Fibroblast of lung (primary cell): ENCODE data around the gene ZNF334. TPM values are rescaled to one million over a fixed set of nuclear protein-coding genes. Genes with fewer than 3 reads are reported as not detected.

Experiments used
- DNase-seq, 2 donors: peaks; one replicate each; pipeline versions ENCODE4 v3.0.0 to v3.0.0-alpha.2; 2010; ENCODE audit warnings: low read depth in 2 of 2
- H2AFZ ChIP-seq: 2 replicates; pipeline ENCODE4 v1.5.1; 2012; ENCODE audit warnings: low read length, control low read depth, inconsistent platforms
- H3K27ac ChIP-seq: 2 replicates; pipeline ENCODE4 v1.5.1; 2011; ENCODE audit warnings: low read length, control low read depth; ENCODE audit not compliant: insufficient read depth
- H3K27me3 ChIP-seq: 2 replicates; pipeline ENCODE4 v1.5.1; 2011; ENCODE audit warnings: mild to moderate bottlenecking, low read length; ENCODE audit not compliant: control insufficient read depth, insufficient read depth
- H3K36me3 ChIP-seq: 2 replicates; pipeline ENCODE4 v1.5.1; 2011; ENCODE audit warnings: low read length; ENCODE audit not compliant: control insufficient read depth, insufficient read depth
- H3K4me1 ChIP-seq: 2 replicates; pipeline ENCODE4 v1.5.1; 2011; ENCODE audit warnings: low read length; ENCODE audit not compliant: control insufficient read depth, insufficient read depth; ENCODE audit errors: extremely low read depth
- H3K4me2 ChIP-seq: 2 replicates; pipeline ENCODE4 v1.5.1; 2011; ENCODE audit warnings: low read length, control low read depth; ENCODE audit not compliant: insufficient read depth; ENCODE audit errors: extremely low read depth
- H3K4me3 ChIP-seq, 4 experiments: fragments of 200-600 bp in 1 of 4; sonication (generic) in 1 of 4; replicated peaks in 1 of 4; 2 replicates each; pipeline ENCODE4 v1.5.1; 2011 to 2016; ENCODE audit warnings: low read length in 4 of 4, low read depth in 3 of 4, mild to moderate bottlenecking in 3 of 4, control low read depth in 2 of 4, inconsistent platforms in 1 of 4, mixed read lengths in 1 of 4; ENCODE audit not compliant: insufficient read depth in 1 of 4; ENCODE audit errors: control extremely low read depth in 1 of 4
- H3K79me2 ChIP-seq: 2 replicates; pipeline ENCODE4 v1.5.1; 2012; ENCODE audit warnings: mild to moderate bottlenecking, low read length, inconsistent platforms; ENCODE audit not compliant: control insufficient read depth, insufficient read depth
- H3K9ac ChIP-seq: 2 replicates; pipeline ENCODE4 v1.5.1; 2011; ENCODE audit warnings: mild to moderate bottlenecking, low read length, control low read depth; ENCODE audit not compliant: insufficient read depth
- H3K9me3 ChIP-seq: 2 replicates; pipeline ENCODE4 v1.5.1; 2012; ENCODE audit warnings: low read depth, low read length; ENCODE audit not compliant: control insufficient read depth, insufficient read depth
- H4K20me1 ChIP-seq: 2 replicates; pipeline ENCODE4 v1.5.1; 2011; ENCODE audit warnings: low read length; ENCODE audit not compliant: control insufficient read depth, insufficient read depth; ENCODE audit errors: extremely low read depth
- CTCF ChIP-seq, 2 donors: IDR thresholded peaks in 1 of 2; conservative IDR thresholded peaks in 1 of 2; 1 replicate in 1 of 2; 2 replicates in 1 of 2; pipeline ENCODE4 v1.5.1; 2011 to 2012; ENCODE audit warnings: low read length in 2 of 2, control low read depth in 1 of 2, inconsistent platforms in 1 of 2, low read depth in 1 of 2, mild to moderate bottlenecking in 1 of 2
- EZH2 ChIP-seq: IDR thresholded peaks from 2 replicates; pipeline ENCODE4 v1.5.1; 2012; ENCODE audit warnings: low read length, control low read depth, mild to moderate bottlenecking; ENCODE audit errors: missing control alignments
- polyA plus RNA-seq, 2 donors: library from polyadenylated mRNA; depleted of rRNA in 1 of 2; stranded (reverse) in 1 of 2; unstranded in 1 of 2; fragments of >200 nt; gene quantifications; 2 replicates each; pipeline ENCODE4 v1.2.1, GENCODE V29; 2011 to 2012; ENCODE audit warnings: missing spikeins in 1 of 2
- total RNA-seq: library from RNA; depleted of rRNA; stranded (reverse); fragments of >200 nt; gene quantifications from 2 replicates; pipeline ENCODE4 v1.2.1, GENCODE V29; 2014

Gene ZNF334
- total and polyA plus RNA-seq, 2 donors (not counting 1 experiment from before 2014, with no cell fraction given) = 0.99 to 7.9 TPM

DNA sequence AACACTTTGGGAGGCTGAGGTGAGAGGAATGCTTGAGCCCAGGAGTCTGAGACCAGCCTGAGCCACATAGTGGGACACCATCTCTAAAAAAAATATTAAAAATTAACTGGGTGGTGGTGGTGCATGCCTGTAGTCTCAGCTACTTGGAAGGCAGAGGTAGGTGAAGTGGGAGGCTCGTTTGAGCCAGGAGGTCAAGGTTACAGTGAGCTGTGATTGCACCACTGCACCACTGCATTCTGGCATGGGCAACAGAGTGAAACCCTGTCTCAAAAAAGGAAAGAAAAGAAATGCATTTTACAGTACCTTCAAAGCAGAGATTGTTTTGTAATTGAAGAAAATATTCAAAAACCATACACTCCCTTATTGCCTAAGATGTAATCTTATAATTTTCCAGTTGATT, 30.6 kb upstream of the ZNF334 start:
- TF ChIP-seq CTCF (conservative IDR thresholded peaks at IDR 0.05 in 1 of 2, IDR thresholded peaks at IDR 0.05 in 1 of 2; ENCODE audit: low read depth in 1 of 2, low read length in 2 of 2) = no peak
- no peak for TF ChIP-seq EZH2
- no peak overlapping the region for H3K27ac ChIP-seq

DNA sequence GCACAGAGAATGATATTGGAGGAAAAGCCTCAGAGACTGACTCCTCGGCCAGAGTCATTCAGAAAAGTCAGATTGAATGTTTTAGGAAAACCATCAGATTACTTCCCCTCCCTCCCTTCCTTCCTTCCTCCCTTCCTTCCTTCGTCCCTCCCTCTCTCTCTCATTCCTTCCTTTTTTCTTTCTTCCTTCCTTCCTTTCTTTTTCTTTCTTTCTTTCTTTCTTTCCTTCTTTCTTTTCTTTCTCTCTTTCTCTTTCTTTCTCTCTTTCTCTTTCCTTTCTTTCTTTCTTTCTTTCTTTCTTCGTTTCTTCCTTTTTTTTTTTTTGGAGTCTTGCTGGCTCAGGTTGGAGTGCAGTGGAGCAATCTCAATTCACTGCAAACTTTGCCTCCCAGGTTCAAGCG, 29.7 kb upstream of the ZNF334 start:
- Histone ChIP-seq H4K20me1 (no peaks in the 10 kb centered on the region), H3K9me3 (no peaks in the 10 kb centered on the region), H3K79me2 (no peaks in the 10 kb centered on the region), H3K4me2 (no peak overlapping the region), H3K36me3 (no peaks in the 10 kb centered on the region), H3K4me1 (no peaks in the 10 kb centered on the region), H3K4me3 (no peak overlapping the region), H3K9ac (no peak overlapping the region), H2AFZ (no peak overlapping the region), H3K27ac (no peak overlapping the region), H3K27me3 (no peaks in the 10 kb centered on the region)
- TF ChIP-seq EZH2 = no peak
- no peak for TF ChIP-seq CTCF (conservative IDR thresholded peaks at IDR 0.05 in 1 of 2, IDR thresholded peaks at IDR 0.05 in 1 of 2; ENCODE audit: low read depth in 1 of 2, low read length in 2 of 2)
- no peak for DNase-seq

More for the DNA sequence above, 30.6 kb upstream of the ZNF334 start:
- H3K36me3 ChIP-seq = no peaks in the 10 kb centered on the region
- DNase-seq = no peak
- H3K79me2 ChIP-seq = no peaks in the 10 kb centered on the region
- H3K4me2 ChIP-seq = no peak overlapping the region
- no peaks in the 10 kb centered on the region for H3K27me3 ChIP-seq
- no peaks in the 10 kb centered on the region for H3K4me1 ChIP-seq
- H3K4me3 ChIP-seq = no peak overlapping the region
- no peaks in the 10 kb centered on the region for H4K20me1 ChIP-seq
- H2AFZ ChIP-seq = no peak overlapping the region
- H3K9me3 ChIP-seq = no peaks in the 10 kb centered on the region
- H3K9ac ChIP-seq = no peak overlapping the region

GRCh38 chr20:46541229-46541935, 28.0 kb upstream of the ZNF334 start:
- no peak for DNase-seq

More at GRCh38 chr20:46541229-46541935, 28.0 kb upstream of the ZNF334 start:
- Histone ChIP-seq H4K20me1 (no peaks in the 10 kb centered on the region), H3K4me1 (no peaks in the 10 kb centered on the region), H3K27me3 (no peaks in the 10 kb centered on the region), H2AFZ (no peak overlapping the region), H3K4me2 (no peak overlapping the region), H3K36me3 (no peaks in the 10 kb centered on the region), H3K9ac (no peak overlapping the region), H3K4me3 (no peak overlapping the region), H3K79me2 (no peaks in the 10 kb centered on the region), H3K9me3 (no peaks in the 10 kb centered on the region), H3K27ac (no peak overlapping the region)
- TF ChIP-seq CTCF (conservative IDR thresholded peaks at IDR 0.05 in 1 of 2, IDR thresholded peaks at IDR 0.05 in 1 of 2; ENCODE audit: low read depth in 1 of 2, low read length in 2 of 2) (no peak), EZH2 (no peak)
